Inflammatory macrophage (primary cell): ENCODE data around the gene PRRC2C.

Experiments used
- DNase-seq, 2 donors: peaks; one replicate each; pipeline ENCODE4 v3.0.0-alpha.2; 2020 to 2022

The PRRC2C gene

DNA sequence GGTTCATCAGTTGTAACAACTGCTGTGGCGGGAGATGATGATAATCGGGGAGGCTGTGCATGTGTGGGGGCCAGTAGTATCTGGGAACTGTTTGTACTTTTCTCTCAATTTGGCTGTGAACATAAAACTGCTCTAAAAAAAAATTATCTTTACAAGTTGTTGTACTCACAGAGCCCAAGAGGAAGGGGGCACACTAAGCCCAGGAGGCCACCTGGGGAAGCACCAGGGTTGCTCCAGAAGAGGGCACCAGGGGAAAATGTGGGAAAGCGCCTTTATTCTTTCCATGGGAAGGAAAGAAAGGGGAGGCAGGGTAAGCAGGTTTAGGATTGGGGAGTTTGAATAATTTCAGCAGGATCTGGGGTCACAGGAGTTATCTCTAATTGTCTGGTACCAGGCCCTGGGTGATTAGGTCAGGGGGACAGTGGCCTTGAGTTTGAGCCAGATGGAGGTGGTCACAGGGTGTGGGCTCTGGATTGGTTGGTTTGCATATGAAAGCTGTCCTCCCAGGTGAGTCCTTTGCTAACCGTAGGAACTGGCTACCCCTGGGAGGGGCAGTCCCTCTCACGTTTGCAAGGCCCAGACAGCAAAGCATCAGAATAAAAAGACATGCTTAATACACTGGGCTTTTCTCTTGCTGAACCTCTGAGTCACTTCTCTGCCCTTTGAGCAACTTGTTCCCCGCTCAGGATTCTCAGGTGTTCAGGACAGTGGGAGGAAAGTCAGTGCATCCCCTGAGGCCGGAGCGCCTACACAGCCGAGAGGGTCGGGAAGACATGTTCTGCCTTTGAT, 155.9 kb downstream of the PRRC2C start:
- no peak for DNase-seq

DNA sequence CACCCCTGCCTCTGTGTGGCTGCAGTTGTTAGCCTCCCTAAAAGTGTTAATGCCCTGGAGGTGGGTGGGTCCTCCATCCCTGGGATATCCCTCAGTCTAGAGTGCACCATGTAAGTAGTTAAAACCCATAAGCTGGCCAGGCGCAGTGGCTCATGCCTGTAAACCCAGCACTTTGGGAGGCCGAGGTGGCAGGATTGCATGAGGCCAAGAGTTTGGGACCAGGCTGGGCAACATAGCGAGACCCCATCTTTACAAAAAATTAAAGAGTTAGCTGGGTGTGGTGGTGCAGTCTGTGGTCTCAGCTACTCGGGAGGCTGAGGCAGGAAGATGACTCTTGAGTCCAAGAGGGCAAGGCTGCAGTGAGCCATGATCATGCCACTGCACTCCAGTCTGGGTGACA, 156.9 kb downstream of the PRRC2C start:
- no peak for DNase-seq
